Activated CD4-positive, alpha-beta T cell treated with anti-CD3 and anti-CD28 coated beads, Interleukin-2, Interleukin-6, amounts not matched to agents 100 ng/mL and 50 ng/mL, durations not matched to agents 16 hours and 8 hours (primary cell): Measurements from ENCODE around the gene DAAM1.
A peak's percentile ranks its signal among the peaks of the same experiment; 100 is the strongest.

Source experiments
- DNase-seq: peaks from one replicate; pipeline ENCODE4 v3.0.0-alpha.2; 2020

The DAAM1 gene

DNA sequence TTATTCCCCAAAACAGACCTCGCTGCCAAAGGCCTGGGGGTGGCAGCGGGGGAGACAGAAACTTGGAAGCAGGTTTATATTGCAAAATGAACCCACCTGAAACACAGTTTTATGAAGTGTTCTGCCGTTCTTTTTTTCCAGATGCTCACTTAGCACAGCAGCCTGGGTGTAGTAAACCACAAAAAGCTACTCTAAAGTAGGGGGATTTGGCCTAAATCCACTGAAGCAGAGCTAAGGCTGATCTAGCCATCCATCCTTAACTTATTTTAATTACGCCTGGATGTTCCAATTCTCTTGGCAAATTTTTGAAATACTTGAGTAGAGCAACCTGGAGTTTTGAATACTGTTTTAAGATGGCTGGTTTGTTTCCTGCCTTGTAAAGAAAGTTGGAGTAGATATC is 155.5 kb downstream of the DAAM1 start:
- no peak for DNase-seq

DNA sequence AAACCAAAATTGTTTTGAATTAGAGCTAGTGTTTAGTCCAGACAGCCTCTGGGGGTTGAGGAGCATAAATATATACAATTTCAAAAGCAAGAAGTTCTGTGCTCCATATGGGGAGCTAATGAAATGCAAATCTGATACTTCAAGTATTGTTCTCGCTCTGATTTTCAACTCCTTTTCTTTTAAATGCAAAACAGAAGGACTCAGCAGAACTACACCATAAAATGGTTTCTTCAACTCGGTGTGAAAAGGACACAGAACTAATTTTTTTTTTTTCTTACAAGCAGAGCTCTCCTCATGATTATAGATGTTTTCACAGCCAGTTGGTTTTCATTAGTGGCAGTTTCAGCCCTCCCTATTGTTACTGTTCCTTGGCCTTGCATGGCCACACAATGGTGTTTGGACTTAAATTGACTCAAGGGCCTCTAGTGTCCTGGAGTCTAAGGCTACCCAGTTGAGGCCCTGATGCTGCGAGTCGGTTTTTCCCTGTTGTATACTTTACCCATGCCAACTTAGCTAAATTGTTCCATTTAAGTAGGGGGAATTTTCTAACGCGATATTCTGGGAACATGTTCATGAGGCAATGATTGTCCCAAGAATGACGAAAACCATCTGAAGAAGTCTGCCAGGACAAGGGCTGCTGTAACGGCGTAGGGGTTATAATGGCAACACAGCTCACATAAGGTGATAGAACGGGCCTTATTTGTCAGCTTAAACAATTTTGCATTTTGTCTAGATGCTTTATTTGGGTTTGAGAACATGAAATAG is 156.4 kb downstream of the DAAM1 start:
- DNase-seq = no peak

GRCh38 chr14:59346329-59346728 is 157.9 kb downstream of the DAAM1 start:
- no peak for DNase-seq

DNA sequence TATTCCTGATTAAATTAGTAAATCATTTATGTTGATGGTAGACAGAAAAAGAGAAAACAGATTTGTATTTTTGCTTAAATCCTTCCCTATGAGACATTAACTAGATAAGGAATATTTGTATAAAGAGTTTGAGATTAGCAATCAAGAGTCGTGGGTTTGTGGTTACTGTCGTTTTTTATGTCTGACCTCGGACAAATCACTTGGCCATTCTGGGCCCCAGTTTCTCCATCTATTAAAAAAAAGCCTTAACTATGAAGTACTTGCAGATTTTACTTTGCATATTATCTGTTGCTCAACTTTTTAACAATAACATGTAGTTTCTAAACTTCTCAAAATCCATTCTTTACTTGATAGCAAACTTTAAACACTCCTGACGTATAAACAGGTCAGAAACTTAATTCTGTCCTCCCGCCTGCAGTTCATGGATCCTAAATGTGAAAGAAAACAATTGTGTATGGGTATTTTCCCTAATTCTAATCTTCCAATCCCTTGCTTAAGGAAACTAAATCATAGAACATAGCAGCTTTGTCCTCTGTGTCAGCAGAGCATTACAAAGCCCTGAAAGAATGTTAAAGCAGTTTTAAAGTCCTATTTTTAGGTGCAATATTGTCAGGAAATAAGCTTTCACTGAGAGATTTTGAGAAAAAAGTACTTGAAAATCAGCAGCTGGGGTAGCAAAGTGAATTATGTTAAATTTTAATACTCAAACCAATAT is 158.5 kb downstream of the DAAM1 start:
- DNase-seq = no peak

DNA sequence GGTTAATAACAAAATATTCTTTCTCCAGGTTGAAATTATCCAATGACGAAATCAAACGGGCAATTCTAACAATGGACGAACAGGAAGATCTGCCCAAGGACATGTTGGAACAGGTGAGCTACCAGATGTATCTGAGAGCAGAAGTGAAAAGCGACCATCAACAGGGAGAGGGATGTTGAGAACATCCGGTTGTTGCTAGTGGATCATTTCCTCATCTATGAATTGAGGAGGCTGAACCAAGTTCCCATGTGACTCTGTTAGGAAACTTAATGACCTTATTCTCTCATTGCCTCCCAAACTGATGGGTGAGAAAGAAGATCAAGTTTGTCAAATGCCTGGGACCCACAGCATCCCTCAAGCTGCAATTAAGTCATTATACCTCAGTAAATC is 159.0 kb downstream of the DAAM1 start:
- no peak for DNase-seq

DNA sequence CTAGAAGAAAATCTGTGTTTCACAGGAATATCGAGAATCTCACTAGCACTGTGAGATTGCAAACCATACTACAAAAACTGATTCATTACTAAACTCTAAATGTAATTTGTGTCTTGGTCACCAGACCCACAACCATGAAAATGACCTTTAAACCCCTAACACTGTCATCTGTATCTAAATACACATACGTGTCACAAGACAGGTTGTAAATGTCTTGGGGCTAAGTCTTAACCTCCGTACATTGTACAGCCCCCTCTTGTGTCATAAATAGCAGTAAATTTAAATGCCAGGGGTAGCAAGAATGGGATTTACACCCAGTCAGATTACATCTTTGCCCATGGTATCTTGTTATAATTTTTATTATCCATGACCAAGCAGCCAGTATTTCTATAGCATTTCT is 159.4 kb downstream of the DAAM1 start:
- DNase-seq = no peak

GRCh38 chr14:59349258-59349701 is 160.8 kb downstream of the DAAM1 start:
- no peak for DNase-seq

- no peak for DNase-seq
Measured at GRCh38 chr14:59352961-59353360, 164.5 kb downstream of the DAAM1 start.

GRCh38 chr14:59354666-59355065 is 166.2 kb downstream of the DAAM1 start:
- DNase-seq = no peak

- DNase-seq = no peak
Measured at GRCh38 chr14:59355091-59355490, 166.6 kb downstream of the DAAM1 start.

DNA sequence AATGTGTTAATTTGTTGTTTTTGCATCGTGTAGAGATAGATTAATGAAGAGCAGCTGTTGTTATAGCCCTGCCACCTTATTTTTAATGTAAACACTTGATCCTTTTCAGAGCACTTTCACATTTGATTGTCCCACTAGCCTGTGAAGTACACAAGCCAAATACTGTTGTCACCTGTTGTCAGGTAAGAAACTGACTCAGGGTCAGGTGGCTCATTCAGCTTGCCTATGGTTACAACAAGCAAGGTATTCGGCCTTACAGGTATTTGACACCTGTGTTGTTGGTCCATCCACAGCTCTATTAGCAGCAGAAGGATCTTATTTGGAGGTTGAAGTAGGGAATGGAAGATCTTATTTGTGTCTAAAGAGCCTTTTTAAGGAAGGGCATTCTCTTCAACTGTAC is 167.8 kb downstream of the DAAM1 start:
- DNase-seq = no peak

DNA sequence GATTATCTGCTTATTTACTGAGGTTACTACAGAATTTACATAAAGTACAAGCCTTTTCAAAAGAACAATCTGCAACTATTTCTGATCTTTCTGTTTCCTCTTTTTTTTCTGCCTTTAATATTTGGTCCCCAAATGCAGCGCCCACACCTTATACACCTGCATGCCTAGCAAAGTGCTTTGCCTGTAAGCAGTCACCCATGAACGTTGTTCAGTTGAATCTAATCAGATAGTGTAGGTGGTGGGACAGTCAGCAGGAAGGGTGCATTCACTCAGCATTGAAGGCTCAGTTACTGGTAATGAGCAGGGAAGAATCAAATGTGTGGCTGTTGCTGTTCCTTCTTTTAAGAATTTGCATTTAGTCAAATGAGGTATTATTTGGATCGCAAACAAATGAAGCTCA is 168.3 kb downstream of the DAAM1 start:
- no peak for DNase-seq

- DNase-seq = no peak
Measured at GRCh38 chr14:59358102-59358501, 169.6 kb downstream of the DAAM1 start.

DNA sequence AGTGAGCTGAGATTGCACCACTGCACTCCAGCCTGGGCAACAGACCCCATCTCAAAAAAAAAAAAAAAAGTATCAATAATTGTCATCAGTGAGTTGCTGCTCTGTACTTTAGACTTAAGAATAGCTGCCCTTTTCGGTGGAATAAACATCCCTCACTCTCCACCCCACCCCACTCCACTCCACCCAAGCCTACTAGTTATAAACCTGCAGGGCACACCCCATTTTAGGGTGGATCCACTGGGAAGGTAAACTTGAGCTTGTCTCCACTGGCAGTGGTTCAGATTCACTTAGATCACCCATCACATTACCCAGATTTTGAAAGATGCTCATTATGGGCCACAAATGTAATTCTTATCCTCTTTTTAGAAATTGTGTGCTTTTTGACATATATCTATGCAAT is 170.3 kb downstream of the DAAM1 start:
- DNase-seq = no peak

- no peak for DNase-seq
Measured at GRCh38 chr14:59359431-59360124, 171.1 kb downstream of the DAAM1 start.

DNA sequence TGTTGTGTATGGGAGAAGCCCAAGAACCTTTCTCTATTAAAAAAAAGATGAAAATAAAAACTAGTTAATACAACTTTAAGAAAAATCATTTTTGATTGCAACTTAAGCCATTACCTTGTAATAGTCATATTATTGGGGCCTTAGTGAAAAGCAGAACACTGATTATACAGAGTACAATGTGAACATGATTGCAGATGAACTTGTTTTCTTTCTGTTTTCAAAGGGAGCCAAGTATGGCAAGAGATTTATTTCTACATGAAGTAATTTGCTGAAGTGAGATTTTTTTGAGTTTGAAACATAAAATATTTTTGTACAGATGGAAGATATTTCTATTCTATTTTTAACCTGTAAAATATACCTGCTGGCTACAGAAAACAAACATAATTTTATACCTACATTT is 171.8 kb downstream of the DAAM1 start:
- DNase-seq = no peak

DNA sequence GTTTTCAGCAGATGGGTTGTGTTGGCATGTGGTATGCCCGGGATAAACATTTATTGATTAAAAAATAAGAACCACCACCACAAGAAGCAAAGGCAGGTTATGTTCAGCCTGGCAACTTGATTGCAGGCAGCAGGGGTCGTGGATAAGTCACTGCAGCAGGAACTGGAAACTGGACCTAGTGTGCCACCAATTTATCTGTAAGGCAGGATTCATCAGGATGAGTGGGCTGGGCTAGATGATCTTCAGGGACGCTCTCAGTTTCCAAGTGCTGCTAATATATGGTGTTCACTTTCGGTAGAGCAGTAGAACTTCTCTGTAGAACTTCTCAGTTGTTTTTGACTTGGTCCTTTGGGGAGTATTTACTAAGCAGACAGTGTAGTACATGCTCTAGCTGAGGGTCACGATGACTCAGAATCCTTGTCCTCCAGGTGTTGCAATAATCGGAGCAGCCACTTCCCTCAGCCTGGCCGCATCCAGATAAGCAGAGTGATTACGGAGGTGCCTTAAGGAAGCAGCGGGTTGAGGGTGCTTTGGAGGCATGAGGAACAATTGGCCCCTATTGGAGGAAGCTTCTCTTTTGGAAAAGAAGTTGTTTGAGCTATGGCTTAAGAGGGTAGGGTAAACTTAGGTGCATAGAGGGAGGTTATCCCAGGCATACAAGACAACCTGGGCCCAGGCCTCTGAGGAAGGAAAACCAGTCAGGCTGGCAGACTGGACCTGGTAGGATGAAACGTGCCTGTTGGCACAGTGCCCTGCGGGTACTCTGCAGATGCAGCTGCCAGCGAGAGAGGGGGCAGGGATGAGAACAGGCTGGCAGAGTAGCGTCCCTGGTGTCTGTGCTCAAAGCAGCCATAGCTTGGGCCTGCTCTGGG is 172.7 kb downstream of the DAAM1 start:
- no peak for DNase-seq

DNA sequence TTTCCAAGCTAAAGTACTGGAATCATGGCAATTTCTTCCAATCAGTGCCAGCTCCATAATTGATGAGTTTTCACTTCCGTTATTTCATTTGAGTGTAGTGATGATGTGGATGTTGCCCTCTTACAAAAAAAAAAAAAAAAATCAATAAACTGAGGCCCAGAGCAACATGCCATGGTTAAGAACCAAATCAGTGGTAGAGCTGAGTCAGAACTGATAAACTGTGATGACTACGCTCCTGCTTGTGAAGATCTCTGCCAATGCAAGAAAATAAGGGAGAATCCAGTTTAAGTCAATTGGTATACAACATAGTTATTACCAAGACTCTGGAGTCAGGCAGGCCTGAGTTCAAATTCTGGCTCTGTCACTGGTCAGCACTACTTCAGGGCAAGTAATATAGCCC is 174.0 kb downstream of the DAAM1 start:
- DNase-seq = peak; percentile 9

- DNase-seq = no peak
Measured at GRCh38 chr14:59363531-59364226, 175.2 kb downstream of the DAAM1 start.

DNA sequence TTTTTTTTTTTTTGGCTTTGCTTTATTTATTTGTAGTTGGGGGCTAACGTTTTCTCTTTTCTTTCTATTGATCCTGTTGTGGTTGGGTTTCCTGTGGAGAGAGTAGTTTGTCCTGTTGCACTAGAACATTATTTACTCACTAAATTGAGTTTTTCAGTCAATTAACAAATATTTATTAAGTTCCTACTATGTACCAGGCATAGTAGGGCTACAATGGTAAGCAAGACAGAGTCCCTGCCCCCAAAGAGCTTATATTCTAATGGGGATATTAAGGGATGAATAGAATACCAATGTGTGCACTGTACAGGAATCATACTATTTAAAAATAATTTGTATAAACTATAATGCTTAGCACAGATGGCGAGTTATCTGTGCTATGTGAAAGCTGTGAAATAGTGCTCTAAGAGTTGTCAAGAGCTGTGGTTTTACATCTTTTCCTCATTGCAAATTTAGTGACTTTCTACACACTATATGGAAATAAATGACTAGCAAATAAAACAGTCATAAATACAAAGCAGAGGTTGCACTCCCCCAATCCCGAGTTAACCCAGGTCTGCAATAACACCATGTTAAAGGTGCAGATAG is 181.8 kb downstream of the DAAM1 start:
- DNase-seq = no peak

- DNase-seq = no peak
Measured at GRCh38 chr14:59371771-59372170, 183.3 kb downstream of the DAAM1 start.

GRCh38 chr14:59374048-59374447 is 185.6 kb downstream of the DAAM1 start:
- DNase-seq = no peak
